OCI-LY7 (cell line): ENCODE measurements around the gene HPCA. TPM values are rescaled to one million over a fixed set of nuclear protein-coding genes. Genes with fewer than 3 reads are reported as not detected.
A peak's percentile ranks its signal among the peaks of the same experiment; 100 is the strongest.

ENCODE experiments used
- BruUV-seq: library from RNA; stranded (reverse); fragments of 400-500 nt; replicated peaks from 2 replicates; lab custom pipeline; 2021; lab: Mats Ljungman, UMichigan
- CTCF ChIA-PET: fragments of 300-600 bp; sonication (Branson Sonifier 250); formaldehyde crosslinking; loops from one replicate; lab custom pipeline; 2022; ENCODE audit warnings: antibody characterized with exemption; ENCODE audit not compliant: unreplicated experiment; lab: Charles Lee
- POLR2A ChIA-PET: fragments of 300-600 bp; sonication (Branson Sonifier 250); formaldehyde crosslinking; loops from one replicate; lab custom pipeline; 2022; ENCODE audit warnings: antibody characterized with exemption; lab: Charles Lee
- DNase-seq: peaks from one replicate; pipeline ENCODE4 v3.0.0-alpha.2; 2015; ENCODE audit warnings: low spot score
- H2AFZ ChIP-seq: fragments of 200-600 bp; sonication (generic), shearing (Covaris generic); 2 replicates; pipeline ENCODE4 v1.6.1; 2014; ENCODE audit warnings: mild to moderate bottlenecking, antibody characterized with exemption, low read length, moderate library complexity
- H3K27ac ChIP-seq: fragments of 200-600 bp; sonication (generic); 2 replicates; pipeline ENCODE4 v1.5.1; 2014; ENCODE audit warnings: mixed run types, low read depth, mild to moderate bottlenecking, moderate library complexity, low read length, inconsistent platforms; ENCODE audit not compliant: poor library complexity, severe bottlenecking
- H3K36me3 ChIP-seq: fragments of 200-600 bp; sonication (generic); 2 replicates; pipeline ENCODE4 v1.6.1; 2014; ENCODE audit warnings: mild to moderate bottlenecking, antibody characterized with exemption, low read length, moderate library complexity, mixed read lengths; ENCODE audit not compliant: insufficient read depth
- H3K4me1 ChIP-seq: fragments of 200-600 bp; sonication (generic); 2 replicates; pipeline ENCODE4 v1.5.1; 2014; ENCODE audit warnings: mild to moderate bottlenecking, low read length; ENCODE audit not compliant: insufficient read depth, poor library complexity, severe bottlenecking
- H3K4me2 ChIP-seq: fragments of 200-600 bp; sonication (generic); 2 replicates; pipeline ENCODE4 v1.6.1; 2014; ENCODE audit warnings: mild to moderate bottlenecking, low read length
- H3K4me3 ChIP-seq: fragments of 200-600 bp; sonication (generic); 2 replicates; pipeline ENCODE4 v1.5.1; 2014; ENCODE audit warnings: mild to moderate bottlenecking, low read depth, low read length; ENCODE audit not compliant: poor library complexity, severe bottlenecking
- H3K79me2 ChIP-seq: fragments of 200-600 bp; sonication (generic); 2 replicates; pipeline ENCODE4 v1.6.1; 2016; ENCODE audit warnings: low read depth, mild to moderate bottlenecking, low read length, moderate library complexity, mixed read lengths; ENCODE audit not compliant: insufficient read depth
- H3K9me2 ChIP-seq: fragments of 200-600 bp; sonication (generic); 2 replicates; pipeline ENCODE4 v1.6.1; 2016; ENCODE audit warnings: mild to moderate bottlenecking, low read length, mixed read lengths; ENCODE audit not compliant: insufficient read depth
- H3K9me3 ChIP-seq: fragments of 200-600 bp; sonication (generic); 2 replicates; pipeline ENCODE4 v1.6.1; 2014; ENCODE audit warnings: mild to moderate bottlenecking, mixed run types, low read length, mixed read lengths
- H4K20me1 ChIP-seq: fragments of 200-600 bp; sonication (generic); 2 replicates; pipeline ENCODE4 v1.6.1; 2014; ENCODE audit warnings: mild to moderate bottlenecking, antibody characterized with exemption, low read length, moderate library complexity, mixed read lengths; ENCODE audit not compliant: insufficient read depth
- EZH2phosphoT487 ChIP-seq: fragments of 200-600 bp; sonication (generic); IDR thresholded peaks from 2 replicates; pipeline ENCODE4 v1.6.1; 2018; ENCODE audit warnings: low read depth, borderline replicate concordance, mild to moderate bottlenecking, mixed run types, antibody characterized with exemption, low read length, moderate library complexity, mixed read lengths
- intact Hi-C: fragments of 100-400 bp; cut with micrococcal nuclease; formaldehyde crosslinking; loops from one replicate; pipeline ENCODE4 v1.10.0; 2022; ENCODE audit not compliant: unreplicated experiment
- total RNA-seq, 2 experiments: library from RNA; depleted of rRNA in 1 of 2; stranded (reverse); fragments of >200 nt in 1 of 2; shearing (Covaris generic) in 1 of 2; gene quantifications; 2 replicates each; pipeline ENCODE4 v1.2.3, GENCODE V29; 2014 to 2022
- TF ChIP-seq, protein P1 (sequence below): fragments of 200-600 bp; sonication (generic); conservative IDR thresholded peaks from 2 replicates; pipeline ENCODE4 v1.5.1; 2014; ENCODE audit warnings: mild to moderate bottlenecking, antibody characterized with exemption, low read length, moderate library complexity, mixed read lengths

Gene HPCA
- total RNA-seq, 2 experiments from 2014 or later, result 0.36 to 3.3 TPM

DNA sequence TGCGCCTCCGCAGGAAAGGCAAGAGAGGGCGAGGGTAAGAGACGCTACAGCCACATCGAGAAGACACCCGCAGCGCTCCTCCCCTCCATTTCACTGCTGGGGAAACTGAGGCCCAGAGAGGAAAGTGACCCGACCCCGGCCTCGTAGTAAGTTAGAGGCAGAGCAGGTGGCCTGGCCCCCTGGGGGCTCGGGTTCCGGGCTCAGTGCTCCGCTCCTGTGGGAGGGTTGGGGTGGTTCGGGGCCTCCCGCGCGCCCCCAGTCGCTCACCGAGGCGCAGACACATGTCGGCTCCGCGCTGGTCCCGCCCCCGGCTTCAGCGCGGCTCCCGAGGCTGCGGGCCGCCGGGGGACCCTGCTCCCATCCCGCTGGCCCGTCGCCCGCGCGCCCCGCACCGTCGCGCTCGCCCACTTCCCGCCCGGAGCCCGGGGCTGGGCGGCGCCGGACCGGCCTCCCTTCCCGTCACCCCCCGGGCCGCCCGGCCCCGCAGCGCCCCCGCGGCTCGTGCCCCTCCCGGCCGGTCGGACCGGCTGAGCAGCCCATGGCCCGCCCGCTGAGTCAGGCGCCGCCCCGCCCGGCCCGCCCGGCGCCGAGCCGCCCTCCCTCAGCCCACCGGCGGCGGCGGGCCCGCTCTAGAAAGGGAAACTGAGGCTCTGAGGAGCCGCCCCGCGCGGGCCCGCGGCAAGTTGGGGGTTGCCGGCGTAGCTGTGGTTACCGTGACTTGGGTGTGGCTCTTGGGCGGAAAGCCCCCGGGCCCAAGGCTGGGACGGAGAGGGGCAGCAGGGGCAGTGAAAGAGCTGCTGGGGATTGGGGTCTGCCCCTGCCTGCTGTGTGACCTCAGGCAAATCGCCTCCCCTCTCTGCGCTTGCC is 14.9 kb downstream of the HPCA start, which contains the start of gene TMEM54:
Gene TMEM54, minus strand, starts transcription at position 434 of the 867 bp plus-strand sequence. Its CDS starts 151 bp downstream, at position 283.
- ChIA-PET POLR2A (no interaction called here), CTCF (no interaction called here)

DNA sequence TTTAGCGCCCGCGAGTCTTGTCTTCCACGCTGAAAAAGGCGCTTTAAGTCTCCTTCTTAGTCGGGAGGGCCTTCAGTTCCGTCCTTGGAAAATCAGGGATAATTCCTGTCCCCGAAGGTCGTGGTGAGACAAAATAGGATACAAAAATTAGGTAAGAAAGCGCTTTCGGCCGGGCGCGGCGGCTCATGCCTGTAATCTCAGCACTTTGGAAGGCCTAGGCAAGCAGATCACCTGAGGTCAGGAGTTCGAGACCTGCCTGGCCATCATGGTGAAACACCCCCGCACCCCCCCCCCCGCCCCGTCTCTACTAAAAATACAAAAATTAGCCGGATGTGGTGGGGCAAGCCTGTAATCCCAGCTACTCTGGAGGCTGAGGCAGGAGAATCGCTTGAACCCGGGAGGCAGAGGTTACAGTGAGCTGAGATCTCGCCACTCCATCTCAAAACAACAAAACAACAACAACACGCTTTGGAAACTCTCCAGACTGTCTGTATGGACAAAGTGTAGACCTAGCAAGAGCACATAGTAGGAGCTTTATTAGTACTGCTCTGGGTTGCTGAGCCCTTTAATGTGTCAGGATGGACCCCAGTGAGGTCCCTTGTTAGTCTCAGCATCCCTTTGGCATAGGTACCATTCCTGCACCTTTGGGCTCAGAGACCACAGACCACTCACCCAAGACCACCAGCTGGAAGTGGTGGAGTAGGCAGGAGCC is 15.7 kb downstream of the HPCA start:
- POLR2A ChIA-PET, result no interaction called here
- Histone ChIP-seq H3K9me2 (no peaks in the 10 kb centered on the region), H3K4me3 (peak overlapping the region; percentile 60), H3K79me2 (no peaks in the 10 kb centered on the region), H3K9me3 (no peaks in the 10 kb centered on the region), H4K20me1 (no peaks in the 10 kb centered on the region), H3K4me2 (peak overlapping the region; percentile 60), H3K27ac (no peak overlapping the region), H3K36me3 (no peaks in the 10 kb centered on the region), H3K4me1 (peaks cover 5% of the 10 kb centered on the region), H2AFZ (no peak overlapping the region)
- intact Hi-C loops, result no loop called here
- no peak for DNase-seq
- CTCF ChIA-PET, result no interaction called here
- no TSS peak for BruUV-seq
- TF ChIP-seq EZH2phosphoT487, result no peak
- TF ChIP-seq, protein P1, sequence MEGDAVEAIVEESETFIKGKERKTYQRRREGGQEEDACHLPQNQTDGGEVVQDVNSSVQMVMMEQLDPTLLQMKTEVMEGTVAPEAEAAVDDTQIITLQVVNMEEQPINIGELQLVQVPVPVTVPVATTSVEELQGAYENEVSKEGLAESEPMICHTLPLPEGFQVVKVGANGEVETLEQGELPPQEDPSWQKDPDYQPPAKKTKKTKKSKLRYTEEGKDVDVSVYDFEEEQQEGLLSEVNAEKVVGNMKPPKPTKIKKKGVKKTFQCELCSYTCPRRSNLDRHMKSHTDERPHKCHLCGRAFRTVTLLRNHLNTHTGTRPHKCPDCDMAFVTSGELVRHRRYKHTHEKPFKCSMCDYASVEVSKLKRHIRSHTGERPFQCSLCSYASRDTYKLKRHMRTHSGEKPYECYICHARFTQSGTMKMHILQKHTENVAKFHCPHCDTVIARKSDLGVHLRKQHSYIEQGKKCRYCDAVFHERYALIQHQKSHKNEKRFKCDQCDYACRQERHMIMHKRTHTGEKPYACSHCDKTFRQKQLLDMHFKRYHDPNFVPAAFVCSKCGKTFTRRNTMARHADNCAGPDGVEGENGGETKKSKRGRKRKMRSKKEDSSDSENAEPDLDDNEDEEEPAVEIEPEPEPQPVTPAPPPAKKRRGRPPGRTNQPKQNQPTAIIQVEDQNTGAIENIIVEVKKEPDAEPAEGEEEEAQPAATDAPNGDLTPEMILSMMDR, result no peak

More for the DNA sequence above, 14.9 kb downstream of the HPCA start, which contains the start of gene TMEM54:
- intact Hi-C loops, result no loop called here
- Histone ChIP-seq H4K20me1 (no peaks in the 10 kb centered on the region), H3K4me1 (peaks cover 5% of the 10 kb centered on the region), H3K27ac (no peak within 1 kb of the TSS), H3K4me2 (peak within 1 kb of the TSS; percentile 62), H2AFZ (0 out of 2 replicates have a peak within 1 kb of the TSS, but pooled peaks have one; percentile 20), H3K9me3 (no peaks in the 10 kb centered on the region), H3K79me2 (no peaks in the 10 kb centered on the region), H3K36me3 (no peaks in the 10 kb centered on the region), H3K9me2 (no peaks in the 10 kb centered on the region), H3K4me3 (peak within 1 kb of the TSS; percentile 60)
- no TSS peak for BruUV-seq
- peak; percentile 32 for DNase-seq
- no peak for TF ChIP-seq EZH2phosphoT487

DNA sequence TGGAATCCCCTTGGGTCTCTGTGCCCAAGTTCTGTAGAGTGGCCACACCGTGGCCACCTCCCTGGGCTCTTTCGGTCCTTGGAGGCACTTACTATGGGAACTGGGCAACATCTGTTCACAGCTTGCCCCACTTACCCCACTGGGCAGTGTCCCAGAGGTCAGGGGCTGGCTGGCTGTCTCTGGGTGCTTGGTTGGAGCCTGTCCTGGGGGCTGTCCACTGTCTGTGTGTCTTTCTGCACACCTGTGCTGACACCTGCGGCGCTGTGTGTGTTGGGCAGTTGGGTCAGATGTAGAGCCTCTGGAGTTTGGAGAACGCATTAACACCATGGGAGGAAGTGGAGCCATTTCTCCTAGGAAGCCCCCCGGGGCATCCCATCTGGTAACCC is 16.2 kb downstream of the HPCA start:
- ChIA-PET POLR2A (no interaction called here), CTCF (no interaction called here)
- no peak for DNase-seq
- peaks cover 5% of the 10 kb centered on the region for H3K4me1 ChIP-seq
- H3K9me3 ChIP-seq, result no peaks in the 10 kb centered on the region
- no peaks in the 10 kb centered on the region for H3K9me2 ChIP-seq
- no peaks in the 10 kb centered on the region for H3K79me2 ChIP-seq
- TF ChIP-seq, protein P1, result no peak
- no peak for TF ChIP-seq EZH2phosphoT487
- no peak overlapping the region for H2AFZ ChIP-seq
- no peak overlapping the region for H3K4me2 ChIP-seq
- H3K27ac ChIP-seq, result no peak overlapping the region
- intact Hi-C loops, result no loop called here
- no TSS peak for BruUV-seq
- H4K20me1 ChIP-seq, result no peaks in the 10 kb centered on the region
- H3K36me3 ChIP-seq, result no peaks in the 10 kb centered on the region
- no peak overlapping the region for H3K4me3 ChIP-seq
